DMS79 treated with DMSO at 0.1 percent for 48 hours (cell line): ENCODE measurements around the gene CNTLN.
"Not testable (repeated sequence)": the region's sequence is repeated elsewhere in the genome, so short reads cannot be mapped to it uniquely, and the experiment has no call there.

ENCODE experiments used
- DNase-seq: peaks from one replicate; lab custom pipeline; 2025; lab: John Stamatoyannopoulos, UW

CNTLN gene

GRCh38 chr9:17519761-17520160 lies 384.9 kb downstream of the CNTLN start:
- DNase-seq: no peak

GRCh38 chr9:17520268-17521064 lies 385.6 kb downstream of the CNTLN start:
- DNase-seq: no peak

GRCh38 chr9:17521100-17521855 lies 386.4 kb downstream of the CNTLN start:
- no peak for DNase-seq

- not testable (repeated sequence) for DNase-seq
Measured at GRCh38 chr9:17526726-17527125, 391.9 kb downstream of the CNTLN start.

GRCh38 chr9:17528859-17529258 lies 394.0 kb downstream of the CNTLN start:
- DNase-seq: peak; percentile 26

- DNase-seq: peak; percentile 15
Measured at GRCh38 chr9:17531642-17532254, 396.9 kb downstream of the CNTLN start.

- DNase-seq: no peak
Measured at GRCh38 chr9:17532461-17532860, 397.6 kb downstream of the CNTLN start.

- no peak for DNase-seq
Measured at GRCh38 chr9:17535176-17535575, 400.3 kb downstream of the CNTLN start.

- DNase-seq: no peak
Measured at GRCh38 chr9:17536027-17536426, 401.2 kb downstream of the CNTLN start.

GRCh38 chr9:17551023-17551422 lies 416.2 kb downstream of the CNTLN start:
- DNase-seq: no peak
